GM23338 (cell line): Measurements from ENCODE around the gene BNIP3. TPM values are rescaled to one million over a fixed set of nuclear protein-coding genes. Genes with fewer than 3 reads are reported as not detected.

ENCODE experiments used
- ATAC-seq: fragments of 200-7000 bp; cut with Tn5 transposase; 3 replicates; pipeline ENCODE4 v1.9.1; 2020
- DNase-seq: peaks from one replicate; pipeline ENCODE4 v3.0.0-alpha.2; 2015; ENCODE audit warnings: low spot score
- H2AFZ ChIP-seq: fragments of 200-600 bp; sonication (generic); 2 replicates; pipeline ENCODE4 v1.8.0; 2016; ENCODE audit warnings: antibody characterized with exemption, mild to moderate bottlenecking, moderate library complexity
- H3F3A ChIP-seq: fragments of 200-600 bp; sonication (generic); replicated peaks from 2 replicates; pipeline ENCODE4 v1.8.0; 2017; ENCODE audit warnings: antibody characterized with exemption, mixed run types, low read depth
- H3K27ac ChIP-seq: fragments of 200-600 bp; sonication (generic); 2 replicates; pipeline ENCODE4 v1.6.1; 2016; ENCODE audit warnings: low read depth
- H3K27me3 ChIP-seq: fragments of 200-600 bp; sonication (generic); 2 replicates; pipeline ENCODE4 v1.8.0; 2016; ENCODE audit warnings: mild to moderate bottlenecking, mixed run types, moderate library complexity; ENCODE audit not compliant: insufficient read depth
- H3K36me3 ChIP-seq: fragments of 200-600 bp; sonication (generic); 2 replicates; pipeline ENCODE4 v1.8.0; 2016; ENCODE audit warnings: mild to moderate bottlenecking; ENCODE audit not compliant: insufficient read depth
- H3K4me1 ChIP-seq: fragments of 200-600 bp; sonication (generic); 2 replicates; pipeline ENCODE4 v1.8.0; 2016; ENCODE audit warnings: mild to moderate bottlenecking, moderate library complexity; ENCODE audit not compliant: insufficient read depth
- H3K4me2 ChIP-seq: fragments of 200-600 bp; sonication (generic); 2 replicates; pipeline ENCODE4 v1.7.1; 2017; ENCODE audit warnings: mixed run types
- H3K4me3 ChIP-seq: fragments of 200-600 bp; sonication (generic); 2 replicates; pipeline ENCODE4 v1.6.1; 2016; ENCODE audit warnings: mixed run types
- H3K79me2 ChIP-seq: fragments of 200-600 bp; sonication (generic); replicated peaks from 2 replicates; pipeline ENCODE4 v1.8.0; 2017; ENCODE audit warnings: mild to moderate bottlenecking; ENCODE audit not compliant: insufficient read depth
- H3K9me2 ChIP-seq: fragments of 200-600 bp; sonication (generic); 2 replicates; pipeline ENCODE4 v1.8.0; 2017; ENCODE audit not compliant: insufficient read depth
- H4K20me1 ChIP-seq: fragments of 200-600 bp; sonication (generic); replicated peaks from 2 replicates; pipeline ENCODE4 v1.8.0; 2017; ENCODE audit warnings: mild to moderate bottlenecking; ENCODE audit not compliant: insufficient read depth
- H3K27ac Mint-ChIP-seq: 2 replicates; pipeline ENCODE4 v1.8.0; 2020; ENCODE audit warnings: inconsistent platforms, mild to moderate bottlenecking, moderate library complexity, mixed read lengths
- H3K27me3 Mint-ChIP-seq: 3 replicates; pipeline ENCODE4 v1.8.0; 2022; ENCODE audit warnings: low read depth, mild to moderate bottlenecking, moderate library complexity, mixed read lengths, inconsistent platforms; ENCODE audit not compliant: insufficient read depth, poor library complexity
- H3K36me3 Mint-ChIP-seq: 3 replicates; pipeline ENCODE4 v1.8.0; 2021; ENCODE audit warnings: low read depth, mild to moderate bottlenecking, inconsistent platforms, moderate library complexity, mixed read lengths
- H3K4me1 Mint-ChIP-seq: 3 replicates; pipeline ENCODE4 v1.8.0; 2020; ENCODE audit warnings: mild to moderate bottlenecking, inconsistent platforms, mixed read lengths
- H3K4me3 Mint-ChIP-seq: 3 replicates; pipeline ENCODE4 v1.8.0; 2021; ENCODE audit warnings: moderate library complexity, mild to moderate bottlenecking, inconsistent platforms, mixed read lengths
- H3K9me3 Mint-ChIP-seq: 3 replicates; pipeline ENCODE4 v1.8.0; 2020; ENCODE audit warnings: moderate library complexity, mild to moderate bottlenecking, inconsistent platforms, mixed read lengths
- CTCF ChIP-seq, 2 experiments: fragments of 200-600 bp in 1 of 2; sonication (generic) in 1 of 2; conservative IDR thresholded peaks; 2 replicates each; pipeline versions ENCODE4 v1.5.1 to v1.6.1; 2016 to 2017; ENCODE audit warnings: antibody characterized with exemption in 2 of 2, low read depth in 2 of 2, mild to moderate bottlenecking in 2 of 2, moderate library complexity in 1 of 2
- ETS1 ChIP-seq: IDR thresholded peaks from 2 replicates; pipeline ENCODE4 v1.6.1; 2016; ENCODE audit warnings: antibody characterized with exemption
- NANOG ChIP-seq: IDR thresholded peaks from 2 replicates; pipeline ENCODE4 v1.6.1; 2016; ENCODE audit warnings: antibody characterized with exemption, borderline replicate concordance
- POLR2AphosphoS5 ChIP-seq: IDR thresholded peaks from 2 replicates; pipeline ENCODE4 v1.6.1; 2016; ENCODE audit warnings: antibody characterized with exemption, low read depth
- REST ChIP-seq: IDR thresholded peaks from one replicate; pipeline ENCODE4 v1.6.1; 2018; ENCODE audit warnings: antibody characterized with exemption; ENCODE audit not compliant: unreplicated experiment
- ZNF331 ChIP-seq: fragments of 250-450 bp; sonication (Bioruptor Pico); IDR thresholded peaks from 2 replicates; pipeline ENCODE4 v1.5.0; 2020; ENCODE audit warnings: low read depth, mild to moderate bottlenecking, moderate library complexity
- polyA plus RNA-seq: library from polyadenylated mRNA; unstranded; fragments of >200 nt; fragmentation: Nextera tagmentation; extraction: Ambion mirVana; gene quantifications from 2 replicates; pipeline ENCODE4 v1.2.1, GENCODE V29; 2016
- total RNA-seq: library from RNA; depleted of rRNA; stranded (reverse); fragments of >200 nt; shearing (Covaris generic); gene quantifications from 2 replicates; pipeline ENCODE4 v1.2.3, GENCODE V29; 2014
- TF ChIP-seq, protein P1 (sequence below): fragments of 250-450 bp; sonication (Bioruptor Pico); IDR thresholded peaks from 2 replicates; pipeline ENCODE4 v1.5.0; 2020; ENCODE audit warnings: mild to moderate bottlenecking, moderate library complexity

The BNIP3 gene
- total and polyA plus RNA-seq, 2 experiments from 2014 or later, result 46.3 to 75.0 TPM

GRCh38 chr10:131994435-131994834, 12.7 kb upstream of the BNIP3 start:
- Histone ChIP-seq H3K79me2 (no peaks in the 10 kb centered on the region), H3K4me2 (no peak overlapping the region), H3K4me3 (no peak overlapping the region), H3K9me2 (no peaks in the 10 kb centered on the region), H4K20me1 (no peaks in the 10 kb centered on the region), H3F3A (no peaks in the 10 kb centered on the region), H3K27ac (no peak overlapping the region), H3K4me1 (peaks cover 23% of the 10 kb centered on the region), H3K27me3 (no peaks in the 10 kb centered on the region), H3K36me3 (no peaks in the 10 kb centered on the region), H2AFZ (no peak overlapping the region)
- no peak overlapping the region for H3K27ac Mint-ChIP-seq
- peaks cover 32% of the 10 kb centered on the region for H3K4me1 Mint-ChIP-seq
- TF ChIP-seq, protein P1, sequence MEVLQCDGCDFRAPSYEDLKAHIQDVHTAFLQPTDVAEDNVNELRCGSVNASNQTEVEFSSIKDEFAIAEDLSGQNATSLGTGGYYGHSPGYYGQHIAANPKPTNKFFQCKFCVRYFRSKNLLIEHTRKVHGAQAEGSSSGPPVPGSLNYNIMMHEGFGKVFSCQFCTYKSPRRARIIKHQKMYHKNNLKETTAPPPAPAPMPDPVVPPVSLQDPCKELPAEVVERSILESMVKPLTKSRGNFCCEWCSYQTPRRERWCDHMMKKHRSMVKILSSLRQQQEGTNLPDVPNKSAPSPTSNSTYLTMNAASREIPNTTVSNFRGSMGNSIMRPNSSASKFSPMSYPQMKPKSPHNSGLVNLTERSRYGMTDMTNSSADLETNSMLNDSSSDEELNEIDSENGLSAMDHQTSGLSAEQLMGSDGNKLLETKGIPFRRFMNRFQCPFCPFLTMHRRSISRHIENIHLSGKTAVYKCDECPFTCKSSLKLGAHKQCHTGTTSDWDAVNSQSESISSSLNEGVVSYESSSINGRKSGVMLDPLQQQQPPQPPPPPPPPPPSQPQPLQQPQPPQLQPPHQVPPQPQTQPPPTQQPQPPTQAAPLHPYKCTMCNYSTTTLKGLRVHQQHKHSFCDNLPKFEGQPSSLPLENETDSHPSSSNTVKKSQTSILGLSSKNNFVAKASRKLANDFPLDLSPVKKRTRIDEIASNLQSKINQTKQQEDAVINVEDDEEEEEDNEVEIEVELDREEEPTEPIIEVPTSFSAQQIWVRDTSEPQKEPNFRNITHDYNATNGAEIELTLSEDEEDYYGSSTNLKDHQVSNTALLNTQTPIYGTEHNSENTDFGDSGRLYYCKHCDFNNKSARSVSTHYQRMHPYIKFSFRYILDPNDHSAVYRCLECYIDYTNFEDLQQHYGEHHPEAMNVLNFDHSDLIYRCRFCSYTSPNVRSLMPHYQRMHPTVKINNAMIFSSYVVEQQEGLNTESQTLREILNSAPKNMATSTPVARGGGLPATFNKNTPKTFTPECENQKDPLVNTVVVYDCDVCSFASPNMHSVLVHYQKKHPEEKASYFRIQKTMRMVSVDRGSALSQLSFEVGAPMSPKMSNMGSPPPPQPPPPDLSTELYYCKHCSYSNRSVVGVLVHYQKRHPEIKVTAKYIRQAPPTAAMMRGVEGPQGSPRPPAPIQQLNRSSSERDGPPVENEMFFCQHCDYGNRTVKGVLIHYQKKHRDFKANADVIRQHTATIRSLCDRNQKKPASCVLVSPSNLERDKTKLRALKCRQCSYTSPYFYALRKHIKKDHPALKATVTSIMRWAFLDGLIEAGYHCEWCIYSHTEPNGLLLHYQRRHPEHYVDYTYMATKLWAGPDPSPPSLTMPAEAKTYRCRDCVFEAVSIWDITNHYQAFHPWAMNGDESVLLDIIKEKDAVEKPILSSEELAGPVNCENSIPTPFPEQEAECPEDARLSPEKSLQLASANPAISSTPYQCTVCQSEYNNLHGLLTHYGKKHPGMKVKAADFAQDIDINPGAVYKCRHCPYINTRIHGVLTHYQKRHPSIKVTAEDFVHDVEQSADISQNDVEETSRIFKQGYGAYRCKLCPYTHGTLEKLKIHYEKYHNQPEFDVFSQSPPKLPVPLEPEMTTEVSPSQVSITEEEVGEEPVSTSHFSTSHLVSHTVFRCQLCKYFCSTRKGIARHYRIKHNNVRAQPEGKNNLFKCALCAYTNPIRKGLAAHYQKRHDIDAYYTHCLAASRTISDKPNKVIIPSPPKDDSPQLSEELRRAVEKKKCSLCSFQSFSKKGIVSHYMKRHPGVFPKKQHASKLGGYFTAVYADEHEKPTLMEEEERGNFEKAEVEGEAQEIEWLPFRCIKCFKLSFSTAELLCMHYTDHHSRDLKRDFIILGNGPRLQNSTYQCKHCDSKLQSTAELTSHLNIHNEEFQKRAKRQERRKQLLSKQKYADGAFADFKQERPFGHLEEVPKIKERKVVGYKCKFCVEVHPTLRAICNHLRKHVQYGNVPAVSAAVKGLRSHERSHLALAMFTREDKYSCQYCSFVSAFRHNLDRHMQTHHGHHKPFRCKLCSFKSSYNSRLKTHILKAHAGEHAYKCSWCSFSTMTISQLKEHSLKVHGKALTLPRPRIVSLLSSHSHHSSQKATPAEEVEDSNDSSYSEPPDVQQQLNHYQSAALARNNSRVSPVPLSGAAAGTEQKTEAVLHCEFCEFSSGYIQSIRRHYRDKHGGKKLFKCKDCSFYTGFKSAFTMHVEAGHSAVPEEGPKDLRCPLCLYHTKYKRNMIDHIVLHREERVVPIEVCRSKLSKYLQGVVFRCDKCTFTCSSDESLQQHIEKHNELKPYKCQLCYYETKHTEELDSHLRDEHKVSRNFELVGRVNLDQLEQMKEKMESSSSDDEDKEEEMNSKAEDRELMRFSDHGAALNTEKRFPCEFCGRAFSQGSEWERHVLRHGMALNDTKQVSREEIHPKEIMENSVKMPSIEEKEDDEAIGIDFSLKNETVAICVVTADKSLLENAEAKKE (CRISPR knock-in tag), result no peak
- TF ChIP-seq ETS1, result no peak
- TF ChIP-seq NANOG, result no peak
- no peaks in the 10 kb centered on the region for H3K36me3 Mint-ChIP-seq
- no peak for DNase-seq
- H3K9me3 Mint-ChIP-seq, result no peaks in the 10 kb centered on the region
- peaks cover 2% of the 10 kb centered on the region for H3K27me3 Mint-ChIP-seq
- no peak for ATAC-seq
- H3K4me3 Mint-ChIP-seq, result no peak overlapping the region

DNA sequence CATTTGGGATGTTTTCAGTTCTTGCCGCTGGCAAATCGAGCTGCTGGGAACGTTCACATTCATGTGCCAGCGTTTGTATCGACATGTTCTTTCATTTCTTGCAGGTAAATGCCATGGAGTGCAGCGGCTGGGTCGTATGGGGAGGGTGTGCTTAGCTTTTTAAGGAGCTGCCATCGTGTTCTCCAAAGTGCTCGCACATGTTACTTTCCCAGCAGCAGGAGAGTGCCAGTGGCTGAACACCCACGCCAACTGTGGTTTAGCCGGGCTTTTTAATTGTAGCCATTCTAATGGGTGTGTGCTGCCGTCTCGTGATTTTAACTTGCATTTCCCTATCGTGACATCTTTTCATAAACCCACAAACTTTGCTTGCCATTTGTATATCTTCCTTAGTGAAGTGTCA, 11.6 kb upstream of the BNIP3 start:
- Mint-ChIP-seq H3K27me3 (no peaks in the 10 kb centered on the region), H3K4me1 (peaks cover 26% of the 10 kb centered on the region), H3K4me3 (no peak overlapping the region), H3K9me3 (peaks cover 3% of the 10 kb centered on the region; the same call in 1 of the 3 replicates), H3K27ac (no peak overlapping the region), H3K36me3 (no peaks in the 10 kb centered on the region)
- Histone ChIP-seq H3F3A (no peaks in the 10 kb centered on the region), H3K79me2 (no peaks in the 10 kb centered on the region), H3K36me3 (no peaks in the 10 kb centered on the region), H3K9me2 (no peaks in the 10 kb centered on the region), H3K4me3 (no peak overlapping the region), H3K27ac (no peak overlapping the region), H3K4me2 (no peak overlapping the region), H2AFZ (no peak overlapping the region), H3K4me1 (peaks cover 13% of the 10 kb centered on the region), H3K27me3 (no peaks in the 10 kb centered on the region), H4K20me1 (no peaks in the 10 kb centered on the region)
- ATAC-seq (no peak), DNase-seq (no peak)
- no peak for TF ChIP-seq ZNF331
- TF ChIP-seq POLR2AphosphoS5, result no peak
- TF ChIP-seq CTCF (conservative IDR thresholded peaks at IDR 0.05; ENCODE audit: low read depth in 2 of 2), result no peak
- no peak for TF ChIP-seq REST
